ENCODE measurements around the gene AP4M1. TPM values are rescaled to one million over a fixed set of nuclear protein-coding genes. Genes with fewer than 3 reads are reported as not detected.

AP4M1 gene
- total and polyA plus RNA-seq, 9 of the 15 experiments (the other 6 are each of a cell fraction or from before 2014, with no cell fraction given) = 1.3 to 30.9 (median 14.1) TPM

GRCh38 chr7:100119072-100119969, 17.9 kb downstream of the AP4M1 start, which contains the start of the genes CNPY4 and TAF6:
Gene CNPY4 (plus strand): TSS chr7:100119634. CDS start chr7:100119745, 111 bp downstream.
Gene TAF6 (minus strand): TSS chr7:100119358. CDS start chr7:100114209, 5,149 bp downstream.
- Histone ChIP-seq H3K4me3 (peak within 1 kb of the TSS; percentile 72), H3K9me3 (replicated peaks; ENCODE audit: control insufficient read depth, insufficient read depth, low read depth, low read length) (no peaks in the 10 kb centered on the region), H3K9ac (ENCODE audit: insufficient read depth in 1 of 2, low read depth in 2 of 2, low read length in 2 of 2) (peak within 1 kb of the TSS; percentile 86 to 88), H3K36me3 (ENCODE audit: control insufficient read depth, insufficient read depth, low read length) (peaks cover 3% of the 10 kb centered on the region; the same call in 1 of the 3 replicates), H4K20me1 (replicated peaks; ENCODE audit: control insufficient read depth, insufficient read depth, low read length) (0 out of 2 replicates have a peak, but pooled peaks cover 4% of the 10 kb centered on the region), H3K79me2 (ENCODE audit: control insufficient read depth, insufficient read depth, low read length) (peaks cover 17% of the 10 kb centered on the region), H3K9me1 (ENCODE audit: control insufficient read depth, insufficient read depth, low read length) (no peaks in the 10 kb centered on the region), H3K4me1 (replicated peaks in 1 of 2; ENCODE audit: control insufficient read depth in 2 of 2, insufficient read depth in 2 of 2, low read length in 2 of 2) (peaks cover 22 to 40% of the 10 kb centered on the region in 2 experiments), H3K4me2 (ENCODE audit: insufficient read depth, low read length) (peak within 1 kb of the TSS; percentile 99), H3K27ac (ENCODE audit: extremely low read depth, low read depth, low read length) (peak within 1 kb of the TSS; percentile 88), H3K27me3 (ENCODE audit: control insufficient read depth in 2 of 2, insufficient read depth in 2 of 2, low read length in 2 of 2) (no peaks in the 10 kb centered on the region), H2AFZ (ENCODE audit: low read depth, low read length) (peak within 1 kb of the TSS; percentile 95)
- DNase-seq (ENCODE audit: extremely low read depth in 1 of 4, low spot score in 3 of 4) (peak; percentile 99 to 100 (median 99)), FAIRE-seq (peak; percentile 93), ATAC-seq (peak; percentile 88)
- WGBS (ENCODE audit: insufficient coverage, low coverage, missing lambda C conversion rate) = under 1% methylated on average over 49 of the region's 49 CpGs
- ChIA-PET POLR2A (interaction anchor here (0.7 to 1.7 kb wide), 3 partner anchors 12 to 18 kb away, joined by 3 to 15 read pairs (median 3); partner anchors contain the start of genes AP4M1 and MCM7), CTCF (ENCODE audit: low intra/inter-chr PET ratio) (no interaction called here)
- intact Hi-C loops (cut with micrococcal nuclease) (loop anchor here (1.0 to 2.0 kb wide), 2 partner anchors 19 to 37 kb away; partner anchors contain the start of genes AP4M1 and MCM7), in situ Hi-C loops (cut with MboI) (loop anchor here (10.0 kb wide), 1 partner anchor 1715 kb away; no protein-coding TSS in a partner anchor)
- BruUV-seq (replicated peaks) = no TSS peak
- TF ChIP-seq SMARCA4 (IDR thresholded peaks at IDR 0.05) = 0 out of 2 replicates have a peak, but pooled peaks have one; percentile 28
- TF ChIP-seq RFX5 (IDR thresholded peaks at IDR 0.05; ENCODE audit: low read depth, low read length) = no peak
- TF ChIP-seq ZKSCAN8 (CRISPR knock-in tag; IDR thresholded peaks at IDR 0.05) = no peak
- peak; percentile 98 for TF ChIP-seq TBP (optimal IDR thresholded peaks at IDR 0.05; ENCODE audit: low read depth, low read length)
- peak; percentile 84; the same call in 1 of the 2 replicates for TF ChIP-seq ATF7 (IDR thresholded peaks at IDR 0.05)
- TF ChIP-seq, protein P1, sequence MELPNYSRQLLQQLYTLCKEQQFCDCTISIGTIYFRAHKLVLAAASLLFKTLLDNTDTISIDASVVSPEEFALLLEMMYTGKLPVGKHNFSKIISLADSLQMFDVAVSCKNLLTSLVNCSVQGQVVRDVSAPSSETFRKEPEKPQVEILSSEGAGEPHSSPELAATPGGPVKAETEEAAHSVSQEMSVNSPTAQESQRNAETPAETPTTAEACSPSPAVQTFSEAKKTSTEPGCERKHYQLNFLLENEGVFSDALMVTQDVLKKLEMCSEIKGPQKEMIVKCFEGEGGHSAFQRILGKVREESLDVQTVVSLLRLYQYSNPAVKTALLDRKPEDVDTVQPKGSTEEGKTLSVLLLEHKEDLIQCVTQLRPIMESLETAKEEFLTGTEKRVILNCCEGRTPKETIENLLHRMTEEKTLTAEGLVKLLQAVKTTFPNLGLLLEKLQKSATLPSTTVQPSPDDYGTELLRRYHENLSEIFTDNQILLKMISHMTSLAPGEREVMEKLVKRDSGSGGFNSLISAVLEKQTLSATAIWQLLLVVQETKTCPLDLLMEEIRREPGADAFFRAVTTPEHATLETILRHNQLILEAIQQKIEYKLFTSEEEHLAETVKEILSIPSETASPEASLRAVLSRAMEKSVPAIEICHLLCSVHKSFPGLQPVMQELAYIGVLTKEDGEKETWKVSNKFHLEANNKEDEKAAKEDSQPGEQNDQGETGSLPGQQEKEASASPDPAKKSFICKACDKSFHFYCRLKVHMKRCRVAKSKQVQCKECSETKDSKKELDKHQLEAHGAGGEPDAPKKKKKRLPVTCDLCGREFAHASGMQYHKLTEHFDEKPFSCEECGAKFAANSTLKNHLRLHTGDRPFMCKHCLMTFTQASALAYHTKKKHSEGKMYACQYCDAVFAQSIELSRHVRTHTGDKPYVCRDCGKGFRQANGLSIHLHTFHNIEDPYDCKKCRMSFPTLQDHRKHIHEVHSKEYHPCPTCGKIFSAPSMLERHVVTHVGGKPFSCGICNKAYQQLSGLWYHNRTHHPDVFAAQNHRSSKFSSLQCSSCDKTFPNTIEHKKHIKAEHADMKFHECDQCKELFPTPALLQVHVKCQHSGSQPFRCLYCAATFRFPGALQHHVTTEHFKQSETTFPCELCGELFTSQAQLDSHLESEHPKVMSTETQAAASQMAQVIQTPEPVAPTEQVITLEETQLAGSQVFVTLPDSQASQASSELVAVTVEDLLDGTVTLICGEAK (IDR thresholded peaks at IDR 0.05) = peak; percentile 51
- TF ChIP-seq, protein P1 (CRISPR knock-in tag; IDR thresholded peaks at IDR 0.05) = no peak
- no peak for TF ChIP-seq POLR3A (IDR thresholded peaks at IDR 0.05; ENCODE audit: borderline replicate concordance, extremely low read depth, insufficient read depth, insufficient read length)
- peak; percentile 28; the same call in 1 of the 2 replicates for TF ChIP-seq CHD2 (IDR thresholded peaks at IDR 0.05; ENCODE audit: low read depth, low read length)
- TF ChIP-seq CEBPG (CRISPR knock-in tag; IDR thresholded peaks at IDR 0.05) = no peak
- no peak for TF ChIP-seq CEBPG (tag; conservative IDR thresholded peaks at IDR 0.05 in 1 of 2, IDR thresholded peaks at IDR 0.05 in 1 of 2)
- no peak for TF ChIP-seq XRCC4 (IDR thresholded peaks at IDR 0.05; ENCODE audit: extremely low read depth, insufficient read depth, insufficient read length)

Measured in K562 (cell line).